Measurements from ENCODE around the gene FOXA2. TPM values are rescaled to one million over a fixed set of nuclear protein-coding genes. Genes with fewer than 3 reads are reported as not detected.

FOXA2 gene
- total RNA-seq, 2 experiments from 2014 or later: not detected

DNA sequence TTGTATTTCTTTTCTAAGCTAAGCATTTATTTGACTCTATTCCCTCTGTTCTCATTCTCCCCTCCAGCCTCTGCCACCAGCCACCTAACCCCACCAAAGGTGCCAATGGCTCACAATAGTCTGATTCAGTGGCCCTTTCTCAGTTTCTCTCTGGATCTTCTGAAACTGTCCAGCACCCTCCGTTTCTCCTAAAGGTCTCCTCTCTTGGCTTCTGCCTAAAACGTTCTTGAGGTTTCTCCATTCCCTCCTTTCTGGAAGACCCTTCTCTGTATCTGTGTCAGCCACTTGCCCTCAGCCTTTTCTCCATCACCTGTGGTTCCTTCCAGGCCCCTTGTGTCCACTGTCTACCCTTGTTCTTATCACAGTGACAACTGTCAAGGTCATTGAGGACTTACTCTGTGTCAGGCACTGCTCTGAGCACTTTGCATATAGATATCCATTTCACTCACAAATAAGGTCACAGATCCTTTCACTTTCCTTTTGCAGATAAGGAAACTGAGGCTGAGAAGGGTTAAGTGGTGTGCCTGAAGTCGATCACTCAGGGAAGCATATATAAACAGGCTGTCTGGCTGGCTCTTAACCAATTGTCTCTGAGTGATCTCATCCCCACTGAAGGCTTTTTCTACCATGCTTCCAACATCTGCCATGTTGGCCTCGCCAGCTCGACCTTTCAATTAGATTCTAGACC, 48.1 kb downstream of the FOXA2 start:
- H3K4me3 Mint-ChIP-seq: no peak overlapping the region
- Histone ChIP-seq H3K36me3 (ENCODE audit: insufficient read depth, low read length) (no peaks in the 10 kb centered on the region), H3K27me3 (ENCODE audit: control insufficient read depth in 1 of 2, insufficient read depth in 2 of 2, low read length in 2 of 2) (no peaks in the 10 kb centered on the region), H3K4me3 (ENCODE audit: low read length) (no peak overlapping the region), H3K9me3 (ENCODE audit: control insufficient read depth in 1 of 2, insufficient read depth in 1 of 2, low read length in 2 of 2) (peaks cover 0 to 11% of the 10 kb centered on the region in 2 experiments), H3K27ac (ENCODE audit: low read depth in 1 of 2, low read length in 2 of 2) (no peak overlapping the region), H3K4me1 (ENCODE audit: insufficient read depth, low read length) (no peaks in the 10 kb centered on the region)
- no peaks in the 10 kb centered on the region for H3K4me1 Mint-ChIP-seq (ENCODE audit: low read depth)
- TF ChIP-seq, protein P1, sequence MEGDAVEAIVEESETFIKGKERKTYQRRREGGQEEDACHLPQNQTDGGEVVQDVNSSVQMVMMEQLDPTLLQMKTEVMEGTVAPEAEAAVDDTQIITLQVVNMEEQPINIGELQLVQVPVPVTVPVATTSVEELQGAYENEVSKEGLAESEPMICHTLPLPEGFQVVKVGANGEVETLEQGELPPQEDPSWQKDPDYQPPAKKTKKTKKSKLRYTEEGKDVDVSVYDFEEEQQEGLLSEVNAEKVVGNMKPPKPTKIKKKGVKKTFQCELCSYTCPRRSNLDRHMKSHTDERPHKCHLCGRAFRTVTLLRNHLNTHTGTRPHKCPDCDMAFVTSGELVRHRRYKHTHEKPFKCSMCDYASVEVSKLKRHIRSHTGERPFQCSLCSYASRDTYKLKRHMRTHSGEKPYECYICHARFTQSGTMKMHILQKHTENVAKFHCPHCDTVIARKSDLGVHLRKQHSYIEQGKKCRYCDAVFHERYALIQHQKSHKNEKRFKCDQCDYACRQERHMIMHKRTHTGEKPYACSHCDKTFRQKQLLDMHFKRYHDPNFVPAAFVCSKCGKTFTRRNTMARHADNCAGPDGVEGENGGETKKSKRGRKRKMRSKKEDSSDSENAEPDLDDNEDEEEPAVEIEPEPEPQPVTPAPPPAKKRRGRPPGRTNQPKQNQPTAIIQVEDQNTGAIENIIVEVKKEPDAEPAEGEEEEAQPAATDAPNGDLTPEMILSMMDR (IDR thresholded peaks at IDR 0.05): no peak
- no peaks in the 10 kb centered on the region for H3K9me3 Mint-ChIP-seq
- ATAC-seq (ENCODE audit: poor library complexity) (no peak), DNase-seq (no peak)
- no peaks in the 10 kb centered on the region for H3K36me3 Mint-ChIP-seq (ENCODE audit: low read depth)
- peaks cover 5% of the 10 kb centered on the region for H3K27me3 Mint-ChIP-seq
- intact Hi-C loops (cut with DNase I, micrococcal nuclease): no loop called here
- CTCF ChIA-PET: no interaction called here
- H3K27ac Mint-ChIP-seq: no peak overlapping the region
- POLR2A ChIA-PET: no interaction called here

GRCh38 chr20:22535483-22535882, 48.9 kb downstream of the FOXA2 start:
- no peak for ATAC-seq (ENCODE audit: poor library complexity)
- no peak for DNase-seq
- Mint-ChIP-seq H3K9me3 (no peaks in the 10 kb centered on the region), H3K27me3 (peaks cover 5% of the 10 kb centered on the region), H3K36me3 (ENCODE audit: low read depth) (no peaks in the 10 kb centered on the region), H3K27ac (no peak overlapping the region), H3K4me1 (ENCODE audit: low read depth) (no peaks in the 10 kb centered on the region), H3K4me3 (no peak overlapping the region)
- intact Hi-C loops (cut with DNase I, micrococcal nuclease): no loop called here
- ChIA-PET POLR2A (no interaction called here), CTCF (no interaction called here)
- H3K36me3 ChIP-seq (ENCODE audit: insufficient read depth, low read length): no peaks in the 10 kb centered on the region
- H3K27me3 ChIP-seq (ENCODE audit: control insufficient read depth in 1 of 2, insufficient read depth in 2 of 2, low read length in 2 of 2): no peaks in the 10 kb centered on the region
- H3K27ac ChIP-seq (ENCODE audit: low read depth in 1 of 2, low read length in 2 of 2): no peak overlapping the region
- H3K9me3 ChIP-seq (ENCODE audit: control insufficient read depth in 1 of 2, insufficient read depth in 1 of 2, low read length in 2 of 2): peaks cover 0 to 11% of the 10 kb centered on the region in 2 experiments
- TF ChIP-seq, protein P1 (IDR thresholded peaks at IDR 0.05): no peak
- no peak overlapping the region for H3K4me3 ChIP-seq (ENCODE audit: low read length)
- H3K4me1 ChIP-seq (ENCODE audit: insufficient read depth, low read length): no peaks in the 10 kb centered on the region

GRCh38 chr20:22533823-22534751, 50.3 kb downstream of the FOXA2 start:
- Mint-ChIP-seq H3K36me3 (ENCODE audit: low read depth) (no peaks in the 10 kb centered on the region), H3K9me3 (no peaks in the 10 kb centered on the region), H3K4me3 (no peak overlapping the region), H3K27me3 (peaks cover 9% of the 10 kb centered on the region), H3K27ac (no peak overlapping the region), H3K4me1 (ENCODE audit: low read depth) (no peaks in the 10 kb centered on the region)
- H3K27me3 ChIP-seq (ENCODE audit: control insufficient read depth in 1 of 2, insufficient read depth in 2 of 2, low read length in 2 of 2): no peaks in the 10 kb centered on the region
- ChIA-PET CTCF (no interaction called here), POLR2A (no interaction called here)
- H3K4me3 ChIP-seq (ENCODE audit: low read length): no peak overlapping the region
- no peak overlapping the region for H3K27ac ChIP-seq (ENCODE audit: low read depth in 1 of 2, low read length in 2 of 2)
- no peak for ATAC-seq (ENCODE audit: poor library complexity)
- no peaks in the 10 kb centered on the region for H3K4me1 ChIP-seq (ENCODE audit: insufficient read depth, low read length)
- TF ChIP-seq, protein P1 (IDR thresholded peaks at IDR 0.05): no peak
- no peak for DNase-seq
- H3K36me3 ChIP-seq (ENCODE audit: insufficient read depth, low read length): no peaks in the 10 kb centered on the region
- intact Hi-C loops (cut with DNase I, micrococcal nuclease): no loop called here
- H3K9me3 ChIP-seq (ENCODE audit: control insufficient read depth in 1 of 2, insufficient read depth in 1 of 2, low read length in 2 of 2): peaks cover 0 to 11% of the 10 kb centered on the region in 2 experiments

All from CD4-positive, alpha-beta T cell (primary cell).